AG10803 (cell line): ENCODE data around the gene NEO1.

ENCODE experiments used
- DNase-seq: peaks from one replicate; pipeline ENCODE4 v3.0.0; 2010; ENCODE audit warnings: low read depth
- H3K4me3 ChIP-seq: 2 replicates; pipeline ENCODE4 v1.5.1; 2011; ENCODE audit warnings: mild to moderate bottlenecking, low read length, control low read depth
- TF ChIP-seq, protein P1 (sequence below): conservative IDR thresholded peaks from 2 replicates; pipeline ENCODE4 v1.5.1; 2011; ENCODE audit warnings: mild to moderate bottlenecking, low read length, control low read depth, inconsistent platforms

NEO1 gene

DNA sequence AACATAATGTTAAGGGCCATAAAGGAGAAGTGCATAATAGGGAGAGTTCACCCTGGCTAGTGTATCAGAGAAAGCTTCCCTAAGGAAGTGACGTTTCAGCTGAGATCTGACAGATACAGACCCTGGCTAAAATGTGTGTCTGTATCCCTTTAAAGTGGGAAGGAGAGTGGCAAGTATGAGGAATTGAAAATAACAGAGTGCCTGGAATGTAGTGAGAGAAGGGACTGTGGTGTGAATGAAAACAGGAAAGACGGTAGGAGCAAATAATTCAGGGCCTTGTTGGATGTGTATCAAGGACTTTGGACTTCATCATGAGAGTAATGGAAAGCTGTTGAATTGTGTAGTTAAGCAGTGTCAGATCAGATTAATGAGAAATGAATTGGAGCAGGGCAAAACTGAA is 30.5 kb downstream of the NEO1 start:
- TF ChIP-seq, protein P1, sequence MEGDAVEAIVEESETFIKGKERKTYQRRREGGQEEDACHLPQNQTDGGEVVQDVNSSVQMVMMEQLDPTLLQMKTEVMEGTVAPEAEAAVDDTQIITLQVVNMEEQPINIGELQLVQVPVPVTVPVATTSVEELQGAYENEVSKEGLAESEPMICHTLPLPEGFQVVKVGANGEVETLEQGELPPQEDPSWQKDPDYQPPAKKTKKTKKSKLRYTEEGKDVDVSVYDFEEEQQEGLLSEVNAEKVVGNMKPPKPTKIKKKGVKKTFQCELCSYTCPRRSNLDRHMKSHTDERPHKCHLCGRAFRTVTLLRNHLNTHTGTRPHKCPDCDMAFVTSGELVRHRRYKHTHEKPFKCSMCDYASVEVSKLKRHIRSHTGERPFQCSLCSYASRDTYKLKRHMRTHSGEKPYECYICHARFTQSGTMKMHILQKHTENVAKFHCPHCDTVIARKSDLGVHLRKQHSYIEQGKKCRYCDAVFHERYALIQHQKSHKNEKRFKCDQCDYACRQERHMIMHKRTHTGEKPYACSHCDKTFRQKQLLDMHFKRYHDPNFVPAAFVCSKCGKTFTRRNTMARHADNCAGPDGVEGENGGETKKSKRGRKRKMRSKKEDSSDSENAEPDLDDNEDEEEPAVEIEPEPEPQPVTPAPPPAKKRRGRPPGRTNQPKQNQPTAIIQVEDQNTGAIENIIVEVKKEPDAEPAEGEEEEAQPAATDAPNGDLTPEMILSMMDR: no peak
- no peak overlapping the region for H3K4me3 ChIP-seq
- peak; percentile 4 for DNase-seq

DNA sequence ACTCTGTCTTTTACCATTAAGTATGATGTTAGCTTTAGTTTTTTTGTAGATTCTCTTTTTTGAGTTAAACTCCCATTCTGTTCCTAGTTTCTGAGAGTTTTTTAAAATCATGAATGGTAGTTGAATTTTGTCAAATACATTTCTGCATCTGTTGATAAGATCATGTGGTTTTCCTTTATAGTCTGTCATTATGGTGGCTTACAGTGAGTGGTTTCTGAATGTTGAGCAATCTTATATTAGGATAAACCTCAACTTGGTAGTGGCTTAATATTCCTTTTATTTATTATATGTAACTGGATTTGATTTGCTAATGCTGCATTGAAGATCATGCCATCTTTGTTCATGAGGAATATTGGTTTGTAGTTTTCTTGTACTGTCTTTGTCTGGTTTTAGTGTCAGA is 34.8 kb downstream of the NEO1 start:
- DNase-seq: no peak
- H3K4me3 ChIP-seq: no peak overlapping the region
- TF ChIP-seq, protein P1: no peak

DNA sequence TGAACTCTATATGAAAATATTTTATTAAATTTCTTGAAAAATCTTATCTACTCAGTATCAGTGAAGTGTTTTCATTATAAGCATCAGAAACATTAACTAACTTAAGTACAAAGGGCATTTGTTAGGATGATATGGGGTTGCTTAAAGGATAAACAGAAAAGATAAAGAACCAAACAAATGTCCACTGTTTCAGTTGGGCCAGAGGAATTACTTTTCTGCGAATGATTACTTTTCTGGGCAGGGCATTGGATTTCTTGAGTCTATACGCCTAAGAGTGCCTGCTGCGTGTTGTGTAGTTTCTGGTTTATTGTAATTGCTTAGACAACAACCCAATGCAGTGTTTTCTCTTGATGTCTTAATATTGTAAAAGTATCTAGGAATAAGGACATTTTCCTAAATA is 52.8 kb downstream of the NEO1 start:
- no peak overlapping the region for H3K4me3 ChIP-seq
- no peak for DNase-seq
- TF ChIP-seq, protein P1: no peak

DNA sequence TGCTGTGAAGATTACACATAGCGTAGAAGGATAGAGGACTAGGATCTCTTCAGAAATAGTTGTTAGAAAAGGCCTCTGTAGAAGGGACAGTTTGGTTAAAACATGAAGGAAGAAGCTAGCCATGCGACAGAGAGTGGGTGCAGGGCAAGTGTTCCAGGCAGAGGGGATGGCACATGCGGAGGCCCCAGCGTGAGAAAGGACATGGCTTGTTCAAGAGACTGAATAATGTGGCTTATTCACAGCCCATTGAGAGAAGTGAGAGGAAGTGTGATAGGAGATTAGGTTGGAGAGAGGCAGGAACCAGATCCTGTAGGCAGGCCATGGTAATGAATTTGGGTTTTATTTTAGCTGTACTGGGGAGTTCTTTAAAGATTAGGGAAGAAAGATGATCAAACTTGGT is 56.4 kb downstream of the NEO1 start:
- TF ChIP-seq, protein P1: no peak
- no peak for DNase-seq
- H3K4me3 ChIP-seq: no peak overlapping the region

DNA sequence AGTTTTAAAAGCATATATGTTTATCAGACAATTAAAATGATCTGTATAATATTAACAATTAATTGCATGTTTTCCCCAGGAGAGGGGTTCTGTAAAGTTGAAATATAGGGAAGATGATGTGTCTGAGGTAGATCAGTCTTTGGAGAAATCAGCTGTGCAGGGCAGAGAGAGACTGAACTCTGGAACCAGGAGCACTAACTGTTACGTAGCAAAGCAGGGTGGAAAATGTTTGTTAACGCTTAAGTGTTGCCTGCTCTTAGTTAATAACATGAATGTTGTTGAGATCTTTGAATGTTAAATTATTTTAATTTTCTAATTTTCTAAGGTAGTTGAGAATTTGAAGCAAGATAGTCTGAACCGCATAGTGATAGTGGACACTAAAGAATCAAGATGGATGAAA is 57.5 kb downstream of the NEO1 start:
- no peak for DNase-seq
- TF ChIP-seq, protein P1: no peak
- H3K4me3 ChIP-seq: no peak overlapping the region

DNA sequence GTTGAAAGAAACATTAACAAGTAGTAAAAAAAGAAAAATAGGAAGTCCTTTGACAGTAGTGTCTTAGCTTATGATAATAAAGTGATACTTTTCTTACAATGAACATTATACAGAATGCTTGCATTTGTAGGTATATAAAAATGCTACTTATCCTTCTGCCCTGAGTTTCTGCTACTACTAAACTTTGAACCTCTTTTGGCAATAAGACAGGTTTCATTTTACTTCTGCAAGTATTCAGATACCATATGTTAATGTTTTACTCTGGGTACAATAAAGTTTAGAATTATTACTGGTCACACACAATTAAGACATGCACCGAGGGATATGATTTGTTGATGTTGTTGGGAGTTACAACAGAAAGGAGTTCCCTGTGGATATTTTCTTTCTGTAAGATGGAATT is 57.9 kb downstream of the NEO1 start:
- no peak overlapping the region for H3K4me3 ChIP-seq
- no peak for DNase-seq
- TF ChIP-seq, protein P1: no peak

DNA sequence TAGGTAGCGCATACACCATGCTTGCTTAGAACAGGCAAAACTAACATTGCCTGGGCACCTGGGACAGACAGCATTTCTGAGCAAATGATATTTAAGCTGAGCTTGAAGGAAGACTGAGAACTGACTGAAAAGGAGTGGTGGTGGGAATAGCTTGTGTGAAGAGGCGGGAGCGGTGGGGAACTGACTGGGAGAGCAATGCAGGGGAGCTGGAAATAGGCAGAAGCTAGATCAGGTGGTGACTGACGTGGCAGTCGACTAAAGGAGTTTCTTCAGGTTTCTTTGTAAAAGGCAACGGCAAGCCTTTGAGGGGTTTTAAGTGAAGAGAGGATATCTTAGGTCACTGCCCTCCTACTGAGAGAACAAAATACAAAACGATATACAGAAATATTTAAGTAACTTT is 61.8 kb downstream of the NEO1 start:
- H3K4me3 ChIP-seq: no peak overlapping the region
- no peak for DNase-seq
- TF ChIP-seq, protein P1: no peak
